ENCODE results near the gene OR5A1.

DNA sequence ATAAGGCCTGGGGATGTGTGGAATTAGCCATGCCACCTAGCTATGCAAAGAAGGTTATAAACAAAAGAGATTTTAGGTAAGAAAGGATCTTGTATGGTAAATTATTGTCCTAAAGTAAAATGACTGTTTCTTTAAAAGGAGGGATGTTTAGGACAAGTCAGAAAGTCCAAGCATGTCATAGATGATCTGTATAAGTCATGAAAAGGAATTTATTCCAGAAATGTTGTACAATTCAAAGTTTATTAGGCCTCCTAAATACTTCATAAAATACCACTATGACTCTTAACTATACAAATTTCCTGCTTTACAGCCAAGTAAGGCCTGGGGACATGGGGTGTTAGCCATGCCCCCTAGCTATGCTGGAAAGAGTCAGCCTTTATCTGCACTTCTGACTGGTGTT, 32.7 kb upstream of the OR5A1 start:
- TF ChIP-seq, protein P1, sequence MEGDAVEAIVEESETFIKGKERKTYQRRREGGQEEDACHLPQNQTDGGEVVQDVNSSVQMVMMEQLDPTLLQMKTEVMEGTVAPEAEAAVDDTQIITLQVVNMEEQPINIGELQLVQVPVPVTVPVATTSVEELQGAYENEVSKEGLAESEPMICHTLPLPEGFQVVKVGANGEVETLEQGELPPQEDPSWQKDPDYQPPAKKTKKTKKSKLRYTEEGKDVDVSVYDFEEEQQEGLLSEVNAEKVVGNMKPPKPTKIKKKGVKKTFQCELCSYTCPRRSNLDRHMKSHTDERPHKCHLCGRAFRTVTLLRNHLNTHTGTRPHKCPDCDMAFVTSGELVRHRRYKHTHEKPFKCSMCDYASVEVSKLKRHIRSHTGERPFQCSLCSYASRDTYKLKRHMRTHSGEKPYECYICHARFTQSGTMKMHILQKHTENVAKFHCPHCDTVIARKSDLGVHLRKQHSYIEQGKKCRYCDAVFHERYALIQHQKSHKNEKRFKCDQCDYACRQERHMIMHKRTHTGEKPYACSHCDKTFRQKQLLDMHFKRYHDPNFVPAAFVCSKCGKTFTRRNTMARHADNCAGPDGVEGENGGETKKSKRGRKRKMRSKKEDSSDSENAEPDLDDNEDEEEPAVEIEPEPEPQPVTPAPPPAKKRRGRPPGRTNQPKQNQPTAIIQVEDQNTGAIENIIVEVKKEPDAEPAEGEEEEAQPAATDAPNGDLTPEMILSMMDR (IDR thresholded peaks at IDR 0.05): no peak
- no peak for TF ChIP-seq POLR2A (IDR thresholded peaks at IDR 0.05)
